NCI-H82 (cell line): ENCODE results near the gene C14orf119.
"Not testable (repeated sequence)": the region's sequence is repeated elsewhere in the genome, so short reads cannot be mapped to it uniquely, and the experiment has no call there.

Experiments used
- DNase-seq: peaks from one replicate; lab custom pipeline; 2025; lab: John Stamatoyannopoulos, UW

The C14orf119 gene

DNA sequence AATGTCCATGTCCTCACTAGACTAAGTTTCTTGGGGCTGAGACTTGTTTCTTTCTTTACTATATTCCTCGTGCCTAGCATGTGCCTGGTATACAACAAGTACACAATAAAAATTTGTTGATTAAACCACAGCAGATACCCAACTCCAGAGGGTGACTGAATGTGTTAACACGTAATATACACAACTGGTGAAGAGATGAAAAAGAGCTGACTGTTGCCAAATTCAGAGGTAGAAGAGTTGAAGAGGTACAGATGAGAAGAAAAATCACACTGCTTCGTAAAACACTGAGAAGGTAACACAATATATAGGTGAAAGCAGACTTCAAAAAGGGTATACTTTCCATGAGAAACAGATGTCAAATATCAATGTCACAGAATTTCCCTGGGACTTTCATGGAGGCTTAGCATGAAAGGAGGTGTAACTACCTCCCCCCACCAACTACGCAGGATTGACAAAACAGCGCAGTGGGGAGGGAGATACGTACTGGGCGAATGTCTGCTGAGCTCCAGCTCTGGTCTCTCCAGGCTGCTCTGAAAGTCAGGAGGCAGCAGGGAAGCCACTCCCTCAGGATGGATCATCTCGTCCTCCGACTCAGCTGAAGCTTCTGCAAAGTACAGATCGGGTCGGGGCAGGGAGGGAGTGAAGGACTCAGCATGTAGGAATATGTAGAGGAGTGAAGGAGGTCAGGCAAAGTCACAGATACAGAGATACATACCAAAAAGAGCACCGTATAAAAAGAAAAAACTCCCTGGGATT is 5.6 kb upstream of the C14orf119 start:
- DNase-seq, result no peak

- DNase-seq, result no peak
Measured at GRCh38 chr14:23090254-23090636, 5.1 kb upstream of the C14orf119 start.

- no peak for DNase-seq
Measured at GRCh38 chr14:23091294-23092225, 3.7 kb upstream of the C14orf119 start.

GRCh38 chr14:23093104-23093503 is 2.2 kb upstream of the C14orf119 start:
- no peak for DNase-seq

GRCh38 chr14:23093526-23093925 is 1.8 kb upstream of the C14orf119 start:
- no peak for DNase-seq

GRCh38 chr14:23093991-23094665 is 1.2 kb upstream of the C14orf119 start:
- DNase-seq, result no peak

- no peak for DNase-seq
Measured at GRCh38 chr14:23094666-23095195, 574 bp upstream of the C14orf119 start, which contains the start of gene ACIN1. Gene ACIN1 (minus strand): TSS chr14:23095136. CDS start chr14:23095112, 24 bp downstream.

GRCh38 chr14:23097786-23098185 is 2.5 kb downstream of the C14orf119 start:
- DNase-seq, result no peak

DNA sequence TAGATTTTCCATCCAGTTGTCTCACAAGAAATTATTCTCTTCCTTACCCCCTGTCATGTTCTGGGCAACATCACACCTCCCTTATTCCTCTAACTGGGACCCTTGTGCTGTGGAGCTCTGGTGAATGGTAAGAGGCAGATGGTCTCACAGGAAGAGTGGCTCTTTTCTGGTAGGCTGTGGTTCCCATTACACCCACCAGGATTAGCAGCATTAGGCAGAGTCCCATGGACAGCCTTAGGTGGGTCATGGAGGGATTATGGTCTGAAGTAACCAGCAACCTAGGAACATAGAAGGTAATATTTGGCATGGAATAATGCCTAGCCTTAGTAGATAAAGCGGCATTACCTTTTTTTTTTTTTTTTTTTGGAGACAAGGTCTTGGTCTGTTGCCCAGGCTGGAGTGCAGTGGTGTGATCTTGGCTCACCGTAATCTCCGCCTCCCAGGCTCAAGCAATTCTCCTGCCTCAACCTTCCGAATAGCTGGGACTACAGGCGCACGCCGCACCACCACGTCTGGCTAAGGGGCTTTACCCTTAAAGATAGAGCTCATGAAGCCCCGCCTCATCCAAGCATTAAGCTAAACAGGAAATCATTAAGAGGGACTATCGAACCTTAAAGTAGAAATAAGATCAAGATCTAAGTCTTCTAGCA is 4.0 kb downstream of the C14orf119 start:
- peak; percentile 61 for DNase-seq

GRCh38 chr14:23101213-23101970 is 6.1 kb downstream of the C14orf119 start:
- DNase-seq, result peak; percentile 72

DNA sequence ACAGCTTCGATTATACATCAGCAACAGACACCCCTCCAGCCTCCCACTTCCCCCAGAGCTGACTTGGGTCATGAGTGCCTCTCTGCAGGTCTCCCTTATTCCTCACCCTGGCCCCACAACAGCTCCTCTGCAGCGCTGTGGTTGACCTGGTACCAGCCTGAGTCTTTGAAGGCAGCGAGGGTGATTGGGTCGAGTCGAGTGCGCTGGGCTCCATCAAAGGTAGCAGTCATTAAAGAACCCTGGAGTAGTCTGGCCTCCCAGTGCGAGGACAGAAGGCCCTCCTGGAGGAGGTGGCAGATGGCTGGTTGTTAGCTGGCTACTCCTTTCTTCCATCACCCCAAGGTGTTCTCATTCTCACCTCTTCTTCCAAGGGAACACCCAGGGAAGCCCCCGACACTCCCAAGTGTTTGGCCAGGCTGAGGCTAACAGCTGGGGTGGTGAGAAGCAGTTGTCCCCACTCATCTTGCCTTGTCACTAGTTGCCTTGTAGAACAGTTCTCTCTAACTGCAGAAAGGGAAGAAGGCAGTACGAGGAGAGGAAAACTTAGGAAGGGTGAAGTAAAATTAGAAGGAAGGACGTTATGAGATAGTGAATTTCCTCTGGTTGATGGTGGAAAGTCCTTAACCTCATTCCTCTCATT is 6.8 kb downstream of the C14orf119 start:
- no peak for DNase-seq

GRCh38 chr14:23102801-23103200 is 7.5 kb downstream of the C14orf119 start:
- no peak for DNase-seq

DNA sequence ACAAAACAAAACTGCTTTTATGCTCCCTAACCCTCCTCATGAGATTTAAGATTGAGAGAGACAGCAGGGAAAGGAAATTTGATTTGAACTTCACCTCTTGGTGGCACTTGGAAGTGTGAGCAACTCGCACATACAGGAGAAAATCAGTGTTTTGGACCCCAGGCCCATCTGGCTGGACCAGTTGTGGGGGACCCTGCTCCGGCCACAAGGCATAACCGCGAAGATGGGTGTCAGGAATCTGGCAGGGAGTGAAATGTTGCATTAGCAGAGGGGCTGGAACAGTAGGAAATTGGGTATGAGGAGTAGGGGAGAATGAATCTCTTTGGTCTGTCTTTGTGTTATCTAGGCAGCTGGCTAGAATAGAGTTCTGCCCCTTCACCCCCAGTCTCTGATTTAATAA is 8.3 kb downstream of the C14orf119 start:
- DNase-seq, result no peak

GRCh38 chr14:23104070-23104590 is 8.8 kb downstream of the C14orf119 start:
- DNase-seq, result no peak

DNA sequence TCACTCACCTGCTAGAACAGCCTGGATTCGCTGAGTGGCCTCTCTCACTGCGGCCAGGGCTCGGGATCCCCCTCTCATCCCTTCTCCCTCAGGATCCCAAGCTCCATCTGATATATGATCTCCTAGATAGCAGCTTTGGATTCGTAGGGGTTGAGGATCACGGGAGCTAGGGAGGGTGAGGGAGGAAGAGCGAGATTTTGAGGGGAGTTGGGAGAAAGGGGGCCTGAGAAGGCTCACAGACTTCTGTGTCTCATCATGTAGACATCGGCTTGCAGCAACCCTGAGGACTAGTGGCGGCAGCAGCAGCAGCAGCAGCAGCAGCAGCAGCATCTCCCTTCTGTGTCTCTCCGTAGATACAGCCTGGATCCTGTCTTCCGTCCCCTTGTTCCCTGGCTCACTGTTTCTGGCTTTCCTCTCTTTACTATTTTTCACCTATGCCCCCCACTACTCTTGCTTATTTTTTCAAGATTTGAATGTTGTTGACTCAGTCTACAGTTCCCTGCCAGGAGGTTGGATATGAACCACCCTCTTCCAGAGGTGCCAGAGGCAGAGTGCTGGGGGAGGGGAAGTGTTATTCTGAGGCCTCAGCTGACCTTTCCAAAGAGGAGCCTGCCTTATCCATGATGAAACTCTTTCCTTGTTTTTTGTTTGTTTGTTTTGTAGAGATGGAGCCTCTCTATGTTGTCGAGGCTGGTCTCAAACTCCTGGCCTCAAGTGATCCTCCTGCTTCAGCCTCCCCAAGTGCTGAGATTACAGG is 9.5 kb downstream of the C14orf119 start, which contains the start of gene CIROP:
Gene CIROP, minus strand, starts transcription at position 399 of the 757 bp plus-strand sequence. Its CDS starts 69 bp downstream, at position 330.
- DNase-seq, result no peak

- DNase-seq, result no peak
Measured at GRCh38 chr14:23105348-23105824, 10.1 kb downstream of the C14orf119 start.

GRCh38 chr14:23106747-23107045 is 11.4 kb downstream of the C14orf119 start:
- DNase-seq, result no peak

DNA sequence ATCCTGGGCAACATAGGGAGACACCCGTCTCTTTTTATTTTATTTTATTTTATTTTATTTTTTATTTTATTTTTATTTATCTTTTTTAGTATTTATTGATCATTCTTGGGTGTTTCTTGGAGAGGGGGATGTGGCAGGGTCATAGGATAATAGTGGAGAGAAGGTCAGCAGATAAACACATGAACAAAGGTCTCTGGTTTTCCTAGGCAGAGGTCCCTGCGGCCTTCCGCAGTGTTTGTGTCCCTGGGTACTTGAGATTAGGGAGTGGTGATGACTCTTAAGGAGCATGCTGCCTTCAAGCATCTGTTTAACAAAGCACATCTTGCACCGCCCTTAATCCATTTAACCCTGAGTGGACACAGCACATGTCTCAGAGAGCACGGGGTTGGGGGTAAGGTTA is 12.3 kb downstream of the C14orf119 start:
- not testable (repeated sequence) for DNase-seq

DNA sequence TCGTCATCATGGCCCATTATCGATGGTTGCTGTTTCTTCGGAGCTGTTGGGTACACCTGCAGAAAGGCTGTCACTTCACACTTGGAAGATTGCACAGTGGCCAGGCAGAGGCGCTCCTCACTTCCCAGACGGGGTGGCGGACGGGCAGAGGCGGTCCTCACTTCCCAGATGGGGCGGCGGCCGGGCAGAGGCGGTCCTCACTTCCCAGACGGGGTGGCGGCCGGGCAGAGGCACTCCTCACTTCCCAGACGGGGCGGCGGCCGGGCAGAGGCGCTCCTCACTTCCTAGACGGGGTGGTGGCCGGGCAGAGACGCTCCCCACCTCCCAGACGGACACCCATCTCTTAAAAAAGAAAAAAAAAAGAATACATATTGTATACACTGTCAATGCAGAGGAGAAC is 12.9 kb downstream of the C14orf119 start:
- DNase-seq, result not testable (repeated sequence)
